ENCODE results near the gene GALNT18.

Gene GALNT18

GRCh38 chr11:11524436-11525061 is 97.3 kb downstream of the GALNT18 start:
- H3K4me3 ChIP-seq (ENCODE audit: low read length): no peak overlapping the region
- H3K27me3 ChIP-seq (ENCODE audit: insufficient read depth, low read length): no peaks in the 10 kb centered on the region
- no peaks in the 10 kb centered on the region for H3K9me3 ChIP-seq (ENCODE audit: low read length)
- no peaks in the 10 kb centered on the region for H3K36me3 ChIP-seq (ENCODE audit: insufficient read depth, low read length)
- H3K4me1 ChIP-seq (ENCODE audit: insufficient read depth, low read length): no peaks in the 10 kb centered on the region
- H2AFZ ChIP-seq (ENCODE audit: low read depth, low read length): no peak overlapping the region

DNA sequence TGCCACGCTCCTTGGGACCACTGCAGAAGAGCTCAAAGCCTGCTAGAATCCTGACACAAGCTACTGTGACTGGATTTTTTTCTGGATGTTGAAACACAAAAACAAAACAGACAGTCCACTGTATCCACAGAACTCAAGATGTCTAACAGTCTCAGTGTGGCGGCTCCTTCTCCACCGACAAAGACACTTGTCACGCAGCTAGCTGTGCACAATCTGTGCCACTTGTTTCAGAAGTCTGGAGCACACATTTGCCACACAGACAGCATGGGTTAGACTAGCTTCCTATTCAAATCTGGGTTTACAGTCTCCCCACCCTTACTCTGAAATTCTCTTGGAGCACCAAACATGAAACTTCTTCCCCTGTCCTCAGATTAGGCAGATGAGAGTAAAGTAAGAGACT is 99.2 kb downstream of the GALNT18 start:
- H3K4me1 ChIP-seq (ENCODE audit: insufficient read depth, low read length): no peaks in the 10 kb centered on the region
- H3K36me3 ChIP-seq (ENCODE audit: insufficient read depth, low read length): no peaks in the 10 kb centered on the region
- no peaks in the 10 kb centered on the region for H3K27me3 ChIP-seq (ENCODE audit: insufficient read depth, low read length)
- H3K9me3 ChIP-seq (ENCODE audit: low read length): no peaks in the 10 kb centered on the region
- H2AFZ ChIP-seq (ENCODE audit: low read depth, low read length): no peak overlapping the region
- H3K4me3 ChIP-seq (ENCODE audit: low read length): no peak overlapping the region

DNA sequence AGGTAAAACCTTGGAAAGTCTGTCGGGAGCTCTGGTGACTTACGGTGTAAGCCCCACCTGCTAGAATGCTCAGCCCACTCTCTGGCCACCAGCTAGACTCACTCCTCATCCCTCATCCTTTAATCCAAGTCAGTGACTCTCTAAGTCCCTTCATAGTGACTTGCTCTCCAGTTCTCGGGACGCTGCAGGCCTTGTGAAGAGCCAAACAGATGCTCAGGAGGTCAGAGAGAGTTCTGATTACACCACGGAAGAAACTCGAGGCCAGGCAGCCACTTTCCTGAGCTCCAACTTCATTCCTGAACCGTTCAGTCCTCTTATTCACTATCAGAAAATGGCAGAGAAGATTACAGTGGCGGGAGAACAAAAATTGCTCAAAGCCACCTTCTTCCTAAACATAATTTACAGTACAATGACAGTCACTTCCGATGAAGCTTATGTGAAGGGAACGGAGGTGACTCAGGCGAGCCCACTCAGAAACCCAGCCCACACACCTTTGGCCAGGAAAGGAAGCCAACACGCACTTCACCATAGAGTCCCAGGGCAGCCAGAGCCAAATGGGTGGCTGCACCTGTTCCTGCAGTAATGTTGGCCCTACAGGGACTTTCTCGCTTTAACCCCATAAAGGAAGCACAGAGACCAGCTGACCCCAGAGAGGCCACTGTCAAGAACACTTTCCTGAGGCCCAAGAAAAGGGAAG is 100.4 kb downstream of the GALNT18 start:
- Histone ChIP-seq H3K36me3 (ENCODE audit: insufficient read depth, low read length) (no peaks in the 10 kb centered on the region), H2AFZ (ENCODE audit: low read depth, low read length) (no peak overlapping the region), H3K4me1 (ENCODE audit: insufficient read depth, low read length) (no peaks in the 10 kb centered on the region), H3K27me3 (ENCODE audit: insufficient read depth, low read length) (no peaks in the 10 kb centered on the region), H3K9me3 (ENCODE audit: low read length) (no peaks in the 10 kb centered on the region), H3K4me3 (ENCODE audit: low read length) (no peak overlapping the region)

- no peaks in the 10 kb centered on the region for H3K36me3 ChIP-seq (ENCODE audit: insufficient read depth, low read length)
- no peak overlapping the region for H3K4me3 ChIP-seq (ENCODE audit: low read length)
- H3K27me3 ChIP-seq (ENCODE audit: insufficient read depth, low read length): no peaks in the 10 kb centered on the region
- H3K4me1 ChIP-seq (ENCODE audit: insufficient read depth, low read length): no peaks in the 10 kb centered on the region
- H3K9me3 ChIP-seq (ENCODE audit: low read length): no peaks in the 10 kb centered on the region
- no peak overlapping the region for H2AFZ ChIP-seq (ENCODE audit: low read depth, low read length)
These were observed 101.4 kb downstream of the GALNT18 start for GRCh38 chr11:11520231-11521015.

DNA sequence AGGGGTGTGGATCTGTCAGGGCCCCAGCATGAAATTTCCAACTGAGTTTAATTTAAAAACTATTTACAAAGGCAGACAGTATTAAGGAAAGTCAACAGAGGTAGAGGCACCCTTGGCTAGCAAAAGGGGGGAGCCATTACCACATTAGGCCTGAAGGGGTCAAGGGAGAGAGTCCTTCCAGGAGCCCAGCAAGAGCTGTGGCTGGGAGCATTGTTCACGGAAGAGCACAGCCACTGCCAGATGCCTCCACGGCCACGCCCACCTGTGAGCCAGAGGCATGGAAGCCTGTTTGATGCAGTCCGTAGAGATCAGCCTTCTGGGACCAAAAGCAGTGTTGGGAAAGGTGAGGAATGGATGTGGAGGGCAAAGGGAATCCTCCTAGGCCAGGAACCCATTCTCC is 102.6 kb downstream of the GALNT18 start:
- Histone ChIP-seq H3K36me3 (ENCODE audit: insufficient read depth, low read length) (no peaks in the 10 kb centered on the region), H2AFZ (ENCODE audit: low read depth, low read length) (no peak overlapping the region), H3K4me3 (ENCODE audit: low read length) (no peak overlapping the region), H3K9me3 (ENCODE audit: low read length) (no peaks in the 10 kb centered on the region), H3K27me3 (ENCODE audit: insufficient read depth, low read length) (no peaks in the 10 kb centered on the region), H3K4me1 (ENCODE audit: insufficient read depth, low read length) (no peaks in the 10 kb centered on the region)

DNA sequence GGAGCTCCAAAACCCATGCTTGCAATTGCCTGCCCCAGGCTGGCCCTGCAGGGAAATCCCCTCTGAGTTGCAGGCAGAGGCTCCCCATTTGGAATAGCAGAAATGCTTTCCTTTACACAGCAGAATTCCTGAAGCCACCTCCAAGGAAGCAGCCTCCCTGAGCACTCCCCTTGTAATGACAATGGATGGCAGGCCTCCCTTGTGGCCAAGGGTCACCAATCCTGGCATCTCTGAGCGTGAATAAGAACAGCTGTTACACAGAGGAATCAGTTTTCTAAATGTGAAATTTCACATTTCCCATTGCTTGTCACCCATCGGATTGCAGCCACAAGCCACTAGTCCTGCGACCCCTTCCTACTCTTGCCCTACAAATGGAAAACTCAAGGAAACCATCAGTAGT is 107.6 kb downstream of the GALNT18 start:
- H3K36me3 ChIP-seq (ENCODE audit: insufficient read depth, low read length): no peaks in the 10 kb centered on the region
- H3K4me3 ChIP-seq (ENCODE audit: low read length): no peak overlapping the region
- H2AFZ ChIP-seq (ENCODE audit: low read depth, low read length): no peak overlapping the region
- no peaks in the 10 kb centered on the region for H3K27me3 ChIP-seq (ENCODE audit: insufficient read depth, low read length)
- H3K9me3 ChIP-seq (ENCODE audit: low read length): no peaks in the 10 kb centered on the region
- H3K4me1 ChIP-seq (ENCODE audit: insufficient read depth, low read length): no peaks in the 10 kb centered on the region

GRCh38 chr11:11513422-11513821 is 108.4 kb downstream of the GALNT18 start:
- no peaks in the 10 kb centered on the region for H3K4me1 ChIP-seq (ENCODE audit: insufficient read depth, low read length)
- no peak overlapping the region for H3K4me3 ChIP-seq (ENCODE audit: low read length)
- no peaks in the 10 kb centered on the region for H3K27me3 ChIP-seq (ENCODE audit: insufficient read depth, low read length)
- H2AFZ ChIP-seq (ENCODE audit: low read depth, low read length): no peak overlapping the region
- H3K9me3 ChIP-seq (ENCODE audit: low read length): no peaks in the 10 kb centered on the region
- H3K36me3 ChIP-seq (ENCODE audit: insufficient read depth, low read length): no peaks in the 10 kb centered on the region

GRCh38 chr11:11512929-11513328 is 108.9 kb downstream of the GALNT18 start:
- Histone ChIP-seq H3K36me3 (ENCODE audit: insufficient read depth, low read length) (no peaks in the 10 kb centered on the region), H3K27me3 (ENCODE audit: insufficient read depth, low read length) (no peaks in the 10 kb centered on the region), H3K9me3 (ENCODE audit: low read length) (no peaks in the 10 kb centered on the region), H2AFZ (ENCODE audit: low read depth, low read length) (no peak overlapping the region), H3K4me3 (ENCODE audit: low read length) (no peak overlapping the region), H3K4me1 (ENCODE audit: insufficient read depth, low read length) (no peaks in the 10 kb centered on the region)

- no peaks in the 10 kb centered on the region for H3K36me3 ChIP-seq (ENCODE audit: insufficient read depth, low read length)
- H2AFZ ChIP-seq (ENCODE audit: low read depth, low read length): no peak overlapping the region
- no peaks in the 10 kb centered on the region for H3K9me3 ChIP-seq (ENCODE audit: low read length)
- H3K27me3 ChIP-seq (ENCODE audit: insufficient read depth, low read length): no peaks in the 10 kb centered on the region
- H3K4me1 ChIP-seq (ENCODE audit: insufficient read depth, low read length): no peaks in the 10 kb centered on the region
- no peak overlapping the region for H3K4me3 ChIP-seq (ENCODE audit: low read length)
These were observed 109.3 kb downstream of the GALNT18 start for GRCh38 chr11:11512502-11512901.

DNA sequence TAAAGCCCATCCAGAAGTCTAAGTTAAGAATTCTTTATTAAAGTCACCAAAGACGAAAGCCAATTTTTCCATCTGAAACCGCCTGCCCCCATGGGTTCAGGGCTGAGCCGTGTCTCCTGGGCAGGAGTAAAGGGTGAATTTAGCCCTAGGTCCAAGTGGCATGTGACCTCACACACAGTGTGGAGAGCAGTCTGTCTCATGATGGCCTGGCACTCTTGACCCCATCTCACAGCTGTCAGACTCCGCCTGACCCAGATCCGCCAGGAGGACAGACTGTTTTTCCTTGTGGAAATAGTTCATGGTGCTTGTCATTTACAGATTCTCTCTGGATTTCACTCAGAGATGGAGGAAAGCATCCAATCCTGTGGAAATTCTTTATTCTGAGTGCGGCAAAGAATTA is 109.7 kb downstream of the GALNT18 start:
- Histone ChIP-seq H3K9me3 (ENCODE audit: low read length) (no peaks in the 10 kb centered on the region), H3K27me3 (ENCODE audit: insufficient read depth, low read length) (no peaks in the 10 kb centered on the region), H3K4me3 (ENCODE audit: low read length) (no peak overlapping the region), H3K4me1 (ENCODE audit: insufficient read depth, low read length) (no peaks in the 10 kb centered on the region), H2AFZ (ENCODE audit: low read depth, low read length) (no peak overlapping the region), H3K36me3 (ENCODE audit: insufficient read depth, low read length) (no peaks in the 10 kb centered on the region)

DNA sequence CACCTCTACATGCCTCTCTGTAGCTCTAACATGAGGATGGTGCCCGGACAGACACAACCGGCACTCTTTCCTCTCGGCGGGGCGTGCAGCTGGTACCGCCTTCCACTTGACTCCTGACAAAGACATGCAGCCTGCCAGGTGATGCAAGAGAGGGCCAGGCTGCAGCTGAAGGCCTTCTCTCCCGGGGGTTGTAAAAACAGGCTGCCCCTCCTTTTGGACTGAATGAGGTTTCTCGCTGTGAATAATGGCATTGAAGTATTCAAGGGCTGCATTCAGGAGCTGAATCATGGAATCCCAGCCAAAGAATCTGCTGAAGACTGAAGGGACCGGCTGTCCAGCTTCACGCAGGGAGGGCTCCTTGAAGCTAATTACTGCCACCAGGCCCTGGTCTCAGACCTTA is 110.9 kb downstream of the GALNT18 start:
- no peaks in the 10 kb centered on the region for H3K36me3 ChIP-seq (ENCODE audit: insufficient read depth, low read length)
- H3K9me3 ChIP-seq (ENCODE audit: low read length): no peaks in the 10 kb centered on the region
- no peak overlapping the region for H3K4me3 ChIP-seq (ENCODE audit: low read length)
- no peaks in the 10 kb centered on the region for H3K27me3 ChIP-seq (ENCODE audit: insufficient read depth, low read length)
- H2AFZ ChIP-seq (ENCODE audit: low read depth, low read length): no peak overlapping the region
- no peaks in the 10 kb centered on the region for H3K4me1 ChIP-seq (ENCODE audit: insufficient read depth, low read length)

- H3K4me3 ChIP-seq (ENCODE audit: low read length): no peak overlapping the region
- no peaks in the 10 kb centered on the region for H3K4me1 ChIP-seq (ENCODE audit: insufficient read depth, low read length)
- no peak overlapping the region for H2AFZ ChIP-seq (ENCODE audit: low read depth, low read length)
- H3K36me3 ChIP-seq (ENCODE audit: insufficient read depth, low read length): no peaks in the 10 kb centered on the region
- H3K27me3 ChIP-seq (ENCODE audit: insufficient read depth, low read length): no peaks in the 10 kb centered on the region
- H3K9me3 ChIP-seq (ENCODE audit: low read length): no peaks in the 10 kb centered on the region
These were observed 116.1 kb downstream of the GALNT18 start for GRCh38 chr11:11505692-11506091.

GRCh38 chr11:11505190-11505589 is 116.6 kb downstream of the GALNT18 start:
- Histone ChIP-seq H3K36me3 (ENCODE audit: insufficient read depth, low read length) (no peaks in the 10 kb centered on the region), H3K9me3 (ENCODE audit: low read length) (no peaks in the 10 kb centered on the region), H3K4me1 (ENCODE audit: insufficient read depth, low read length) (no peaks in the 10 kb centered on the region)

More at GRCh38 chr11:11505190-11505589, 116.6 kb downstream of the GALNT18 start:
- no peak overlapping the region for H3K4me3 ChIP-seq (ENCODE audit: low read length)
- H2AFZ ChIP-seq (ENCODE audit: low read depth, low read length): no peak overlapping the region
- no peaks in the 10 kb centered on the region for H3K27me3 ChIP-seq (ENCODE audit: insufficient read depth, low read length)

All from neuron (in vitro differentiated cells).